GM18909 (cell line): ENCODE measurements around the gene GSN.

Source experiments
- ATAC-seq: cut with Tn5 transposase; IDR thresholded peaks from one replicate; pipeline ENCODE4 v1.9.1; 2021; ENCODE audit warnings: mild to moderate bottlenecking; ENCODE audit not compliant: unreplicated experiment, poor library complexity

The GSN gene

DNA sequence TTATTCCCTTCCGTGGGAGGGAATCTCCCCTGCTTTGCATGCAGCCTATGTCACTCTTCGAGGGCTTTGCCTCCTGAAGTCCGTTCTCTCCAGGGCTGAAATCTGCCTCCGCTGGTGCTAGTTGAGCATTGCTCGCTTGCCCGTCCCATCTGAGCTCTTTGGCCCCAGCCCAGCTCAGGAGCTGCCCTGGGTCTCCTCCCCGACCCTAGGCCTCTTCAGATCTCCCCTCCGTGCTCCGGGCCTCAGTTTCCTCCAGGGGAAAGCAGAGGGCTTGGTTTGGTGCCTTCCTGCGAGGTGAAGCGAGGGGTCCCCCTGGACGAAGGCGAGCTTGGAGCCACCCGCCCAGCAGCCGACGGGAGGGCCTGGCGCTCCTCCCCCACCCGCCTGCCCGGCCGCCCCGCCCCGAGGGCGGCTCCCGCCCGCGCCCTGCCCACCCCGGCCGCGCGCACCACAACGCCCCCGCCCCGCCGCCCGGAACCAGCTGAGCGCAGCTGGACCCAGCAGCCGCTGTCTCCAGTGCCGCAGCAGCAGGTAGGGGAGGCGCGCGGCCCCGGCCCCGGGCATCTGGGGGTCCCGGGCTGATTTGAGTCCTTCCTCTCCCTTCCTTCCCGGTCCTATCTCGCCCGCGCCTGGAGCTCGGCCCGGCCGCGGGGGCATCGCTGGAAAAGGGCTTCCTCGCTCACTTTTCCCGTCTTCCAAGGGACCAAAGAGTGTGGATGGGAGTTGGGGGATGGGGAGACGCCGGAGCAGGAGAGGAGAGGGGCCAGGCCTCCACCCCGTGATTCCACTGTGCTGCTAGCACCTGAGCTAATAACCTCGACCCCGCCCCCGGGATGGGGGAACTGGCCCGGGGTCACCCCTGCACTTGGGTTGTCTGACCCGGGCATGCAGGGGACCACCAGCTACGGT is at the start of gene GSN:
GSN (plus strand) TSS at position 474 of the 909 bp plus-strand sequence. CDS start 33,810 bp downstream, outside the sequence.
- peak; percentile 69 for ATAC-seq

DNA sequence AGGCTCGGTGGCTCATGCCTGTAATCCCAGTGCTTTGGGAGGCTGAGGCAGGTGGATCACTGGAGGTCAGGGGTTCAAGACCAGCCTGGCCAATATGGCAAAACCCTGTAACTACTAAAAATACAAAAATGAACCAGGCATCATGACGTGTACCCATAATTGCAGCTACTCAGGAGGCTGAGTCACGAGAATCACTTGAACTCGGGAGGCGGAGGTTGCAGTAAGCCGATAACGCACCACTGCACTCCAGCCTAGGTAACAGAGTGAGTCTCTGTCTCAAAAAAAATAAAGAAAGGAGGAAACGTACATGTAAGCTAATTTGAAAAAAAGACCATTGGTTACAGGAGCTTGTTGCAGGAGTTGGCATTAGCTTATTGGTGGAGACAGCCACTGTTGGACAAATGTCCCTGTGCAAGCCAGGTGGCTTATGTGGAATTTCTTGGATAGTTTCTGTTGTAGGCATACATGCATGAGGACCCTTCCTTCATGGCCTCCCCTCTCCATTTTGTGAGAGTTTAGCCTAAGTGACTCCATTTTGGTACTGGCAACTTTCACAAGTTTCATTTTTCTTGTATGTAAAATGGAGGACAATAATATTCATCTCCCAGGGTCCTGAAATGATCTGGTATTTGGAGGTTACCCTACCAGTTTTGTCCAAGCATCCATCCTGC is 49.5 kb upstream of the GSN start:
- ATAC-seq, result no peak

DNA sequence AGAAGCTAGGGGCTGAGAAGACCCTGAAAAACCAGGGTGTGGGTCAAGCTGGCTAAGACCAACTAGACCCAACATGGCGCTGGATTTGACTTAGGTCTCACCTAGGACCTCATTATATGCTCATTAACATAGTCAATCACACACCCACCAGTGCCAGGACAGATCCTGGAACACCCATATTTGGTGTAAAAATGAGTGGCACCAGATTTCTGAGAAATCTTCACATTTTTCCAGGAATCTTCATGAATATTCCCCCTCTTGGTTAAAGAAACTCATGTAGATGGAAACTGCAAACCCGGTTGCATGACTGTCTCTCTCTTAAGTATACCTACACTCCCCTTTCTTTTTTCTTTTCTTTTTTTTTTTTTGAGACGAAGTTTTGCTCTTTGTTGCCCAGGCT is 48.4 kb upstream of the GSN start:
- no peak for ATAC-seq

GRCh38 chr9:121220996-121221663 is 46.8 kb upstream of the GSN start:
- ATAC-seq, result no peak

DNA sequence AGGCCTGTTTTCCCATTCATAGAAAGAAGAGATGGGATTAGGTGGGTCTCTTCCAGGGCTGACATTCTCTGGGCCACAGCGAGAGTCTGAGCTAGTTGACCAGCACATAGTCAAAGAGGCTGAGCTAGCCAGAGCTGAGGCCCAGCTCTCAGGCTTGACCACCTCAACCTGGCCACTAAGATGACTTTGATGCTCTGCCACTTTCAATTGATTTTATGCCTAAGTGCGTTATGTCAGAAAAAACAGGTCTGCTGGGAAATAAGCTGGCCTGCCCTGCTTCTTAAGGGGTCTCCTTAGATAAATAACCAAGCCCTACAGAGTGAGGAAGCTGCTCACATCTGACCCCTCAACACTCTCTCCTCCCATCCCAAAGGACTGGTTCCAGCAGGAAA is 46.3 kb upstream of the GSN start:
- ATAC-seq, result no peak

GRCh38 chr9:121222524-121223171 is 45.3 kb upstream of the GSN start:
- ATAC-seq, result no peak

DNA sequence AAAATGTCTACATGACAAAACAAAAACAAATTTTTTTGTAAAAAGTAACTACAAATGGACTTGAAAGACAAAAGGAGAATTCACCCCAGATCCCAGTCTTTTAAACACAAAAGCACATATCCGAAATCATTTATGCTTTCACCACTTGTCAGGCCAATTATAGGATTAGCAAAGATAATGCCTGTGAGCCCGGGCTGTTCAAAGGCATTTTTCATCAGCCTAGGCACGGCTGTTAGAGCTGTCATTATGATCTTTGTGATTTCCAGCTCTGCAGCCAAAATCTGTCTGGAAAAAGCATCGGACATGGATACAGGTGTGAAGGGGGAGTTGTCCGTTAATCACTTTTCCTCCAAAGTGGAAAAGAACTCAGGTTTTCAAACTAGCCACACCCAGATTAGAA is 42.7 kb upstream of the GSN start:
- ATAC-seq, result no peak

DNA sequence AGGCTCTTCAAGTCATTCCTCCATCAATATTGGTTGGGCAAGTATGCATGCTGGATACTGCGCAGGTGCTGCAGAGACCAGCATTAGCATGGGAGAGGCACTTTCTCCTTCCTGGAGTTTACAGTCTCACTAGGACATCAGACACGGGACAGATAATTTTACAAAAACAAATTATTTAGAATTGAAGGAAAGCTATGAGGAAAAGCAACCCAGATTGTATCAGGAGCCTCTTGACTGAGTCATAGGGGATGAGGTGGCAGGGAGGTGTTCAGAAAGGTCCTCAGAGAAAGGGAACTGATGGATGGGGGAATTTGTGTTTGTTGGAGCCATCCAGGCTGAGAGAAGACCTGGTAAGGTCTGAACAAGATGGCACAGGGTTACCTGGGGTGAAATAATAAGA is 41.8 kb upstream of the GSN start:
- no peak for ATAC-seq

GRCh38 chr9:121227862-121228261 is 40.1 kb upstream of the GSN start:
- ATAC-seq, result no peak

DNA sequence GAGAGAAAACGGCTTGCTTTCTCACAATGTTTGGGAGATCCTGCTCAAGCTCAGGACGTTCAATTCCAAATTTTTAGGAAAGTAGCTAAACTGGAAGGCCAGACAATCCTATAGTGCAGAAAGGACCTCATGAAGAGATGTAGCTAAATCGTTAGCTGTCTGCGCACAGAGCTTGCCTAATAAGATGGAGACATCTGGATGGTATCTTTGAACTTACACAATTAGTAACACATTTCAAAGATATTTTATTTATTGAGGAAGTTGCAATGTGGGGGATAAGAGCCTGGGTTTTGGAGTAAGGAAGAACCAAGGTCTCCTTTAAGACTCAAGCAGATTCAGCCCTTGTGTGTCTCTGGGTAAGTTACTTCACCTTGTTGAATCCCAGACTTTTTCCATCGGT is 37.7 kb upstream of the GSN start:
- no peak for ATAC-seq

GRCh38 chr9:121232251-121232650 is 35.7 kb upstream of the GSN start:
- no peak for ATAC-seq

GRCh38 chr9:121233906-121234831 is 33.8 kb upstream of the GSN start:
- no peak for ATAC-seq

- no peak for ATAC-seq
Measured at GRCh38 chr9:121234832-121235161, 33.2 kb upstream of the GSN start.

DNA sequence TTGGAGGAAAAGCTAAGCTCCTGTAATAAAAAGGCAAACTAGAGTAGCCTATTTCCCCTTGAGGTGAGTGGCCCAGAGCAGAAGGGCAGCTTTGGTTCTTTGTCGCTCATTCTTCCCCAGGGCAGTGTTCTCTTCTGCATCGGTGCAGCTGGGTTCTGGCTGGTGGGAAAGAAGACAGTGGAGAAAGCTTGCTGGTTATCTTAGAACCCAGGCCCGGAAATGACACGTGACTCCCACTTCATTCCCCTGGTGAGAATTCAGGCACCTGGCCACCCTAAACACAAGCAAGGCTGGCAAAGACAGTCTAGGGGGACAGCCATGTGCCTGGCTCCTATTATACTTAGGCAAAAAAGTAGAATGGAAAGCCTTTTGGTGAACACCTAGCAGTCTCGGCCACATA is 32.5 kb upstream of the GSN start:
- ATAC-seq, result no peak

DNA sequence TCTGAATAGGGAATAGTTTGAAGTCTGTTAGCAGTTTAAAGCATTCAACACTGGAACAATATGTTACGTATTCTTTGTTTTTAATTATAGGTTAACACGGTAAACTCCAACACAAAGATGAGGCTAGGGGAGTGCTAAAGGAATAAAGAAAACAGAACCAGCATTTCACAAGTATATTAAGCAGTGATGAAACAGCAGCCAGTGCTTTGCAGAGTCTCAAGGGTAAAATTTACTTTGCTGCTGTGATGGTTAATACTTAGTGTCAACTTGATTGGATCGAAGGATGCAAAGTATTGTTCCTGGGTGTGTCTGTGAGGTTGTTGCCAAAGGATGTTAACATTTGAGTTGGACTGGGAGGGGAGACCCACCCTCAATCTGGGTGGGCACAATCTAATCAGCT is 30.0 kb upstream of the GSN start:
- ATAC-seq, result no peak

DNA sequence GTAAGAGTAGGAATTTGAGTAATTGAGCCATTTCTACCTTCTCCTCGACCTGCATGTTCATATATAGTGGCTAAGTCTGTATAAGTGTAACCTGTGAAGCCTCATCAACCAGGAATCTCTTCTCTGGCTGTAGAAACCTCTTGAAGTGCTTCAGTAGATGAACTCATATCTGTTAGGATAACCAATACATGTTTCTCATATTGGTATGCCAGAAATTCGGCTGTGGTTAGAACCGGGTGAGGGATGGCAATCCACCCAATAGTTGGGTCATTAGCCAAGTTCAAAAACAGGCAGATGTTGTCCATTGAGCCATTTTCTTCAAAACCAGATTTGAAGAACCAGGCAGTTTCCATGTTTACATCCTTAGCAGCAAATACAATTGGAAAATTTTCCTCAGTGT is 28.9 kb upstream of the GSN start:
- no peak for ATAC-seq

DNA sequence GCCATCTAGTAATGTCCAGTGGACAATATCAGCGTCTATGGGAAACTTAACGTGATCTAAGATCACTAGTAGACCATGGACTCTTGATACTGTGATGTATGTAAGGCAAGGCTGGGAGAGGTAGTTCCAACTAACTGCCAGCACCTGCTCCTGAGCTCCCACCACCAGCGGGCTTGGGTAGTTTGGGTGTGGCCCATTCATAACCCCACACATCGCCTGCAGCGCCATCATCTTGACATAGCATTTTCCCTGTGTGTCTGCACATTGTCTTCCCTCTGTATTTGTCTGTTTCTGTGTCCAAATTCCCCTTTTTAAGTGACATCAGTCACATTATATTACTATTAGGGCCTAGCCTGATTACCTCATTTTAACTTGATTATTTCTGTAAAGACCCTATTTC is 28.1 kb upstream of the GSN start:
- no peak for ATAC-seq

DNA sequence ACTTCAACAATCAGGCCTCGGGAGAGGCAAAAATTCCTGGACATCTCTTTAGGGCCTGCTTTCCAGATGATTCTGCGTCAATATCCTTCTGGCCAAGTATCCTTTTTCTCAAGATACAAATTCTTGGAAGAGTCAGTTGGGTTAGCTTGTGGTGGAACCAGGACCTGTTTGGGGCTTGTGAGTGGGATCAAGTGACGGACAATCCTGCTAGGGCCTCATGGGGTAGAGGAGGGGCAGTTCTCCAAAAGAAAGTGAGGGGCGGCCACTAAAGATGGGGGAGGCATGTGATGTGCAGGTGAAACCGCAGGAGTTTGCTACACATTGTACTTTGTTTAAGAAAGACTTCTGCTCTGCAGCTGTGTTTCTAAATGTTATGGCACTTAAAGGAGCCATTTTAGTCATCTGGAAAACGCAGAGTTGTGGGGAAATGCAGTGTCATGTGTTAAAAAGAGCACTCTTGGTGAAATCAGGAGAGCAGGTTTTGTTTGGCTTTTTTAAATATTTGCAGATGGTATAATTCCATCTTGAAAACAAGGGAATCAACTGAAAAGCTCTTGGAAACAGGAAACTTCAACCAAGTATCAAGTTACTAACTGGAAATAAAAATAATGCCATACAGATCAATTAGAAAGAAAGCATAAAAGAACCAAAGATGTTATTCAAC is 27.4 kb upstream of the GSN start:
- no peak for ATAC-seq

- no peak for ATAC-seq
Measured at GRCh38 chr9:121242219-121242958, 25.6 kb upstream of the GSN start.
